ENCODE measurements around the gene TNIP1. TPM values are rescaled to one million over a fixed set of nuclear protein-coding genes. Genes with fewer than 3 reads are reported as not detected.

Gene TNIP1
- total RNA-seq, 2 donors from 2014 or later: 51.3 to 52.2 TPM

DNA sequence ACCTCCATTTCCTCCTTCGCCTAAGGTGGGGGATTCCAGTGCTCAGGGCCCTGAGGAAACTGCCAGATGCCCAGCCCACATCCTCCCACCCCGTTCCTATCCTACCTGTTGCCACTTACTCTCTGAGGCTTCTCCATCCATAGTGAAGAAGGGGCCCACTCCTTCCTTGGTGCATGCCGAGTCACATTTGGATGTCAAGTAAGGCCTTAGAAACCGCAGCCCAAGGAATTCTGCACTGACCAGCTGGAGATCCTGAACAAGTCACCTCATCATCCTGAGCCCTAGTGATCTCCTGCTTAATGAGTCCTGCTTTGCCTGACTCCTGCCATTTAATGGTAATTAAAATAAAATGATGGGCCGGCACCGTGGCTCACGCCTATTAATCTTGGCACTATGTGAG, 6.7 kb upstream of the TNIP1 start:
- H3K4me3 ChIP-seq (ENCODE audit: low read length): no peak overlapping the region
- H3K27me3 ChIP-seq (ENCODE audit: control insufficient read depth, insufficient read depth, low read length, poor library complexity, severe bottlenecking): peaks cover 6% of the 10 kb centered on the region
- no peak overlapping the region for H3K27ac ChIP-seq (ENCODE audit: low read depth, low read length)
- no peak for DNase-seq
- 92 to 95% methylated on average over 4 to 7 of the region's 7 CpGs for WGBS, 2 experiments (ENCODE audit: insufficient coverage in 1 of 2, insufficient read length in 1 of 2)
- no peak overlapping the region for H3K27ac Mint-ChIP-seq
- TF ChIP-seq, protein P1, sequence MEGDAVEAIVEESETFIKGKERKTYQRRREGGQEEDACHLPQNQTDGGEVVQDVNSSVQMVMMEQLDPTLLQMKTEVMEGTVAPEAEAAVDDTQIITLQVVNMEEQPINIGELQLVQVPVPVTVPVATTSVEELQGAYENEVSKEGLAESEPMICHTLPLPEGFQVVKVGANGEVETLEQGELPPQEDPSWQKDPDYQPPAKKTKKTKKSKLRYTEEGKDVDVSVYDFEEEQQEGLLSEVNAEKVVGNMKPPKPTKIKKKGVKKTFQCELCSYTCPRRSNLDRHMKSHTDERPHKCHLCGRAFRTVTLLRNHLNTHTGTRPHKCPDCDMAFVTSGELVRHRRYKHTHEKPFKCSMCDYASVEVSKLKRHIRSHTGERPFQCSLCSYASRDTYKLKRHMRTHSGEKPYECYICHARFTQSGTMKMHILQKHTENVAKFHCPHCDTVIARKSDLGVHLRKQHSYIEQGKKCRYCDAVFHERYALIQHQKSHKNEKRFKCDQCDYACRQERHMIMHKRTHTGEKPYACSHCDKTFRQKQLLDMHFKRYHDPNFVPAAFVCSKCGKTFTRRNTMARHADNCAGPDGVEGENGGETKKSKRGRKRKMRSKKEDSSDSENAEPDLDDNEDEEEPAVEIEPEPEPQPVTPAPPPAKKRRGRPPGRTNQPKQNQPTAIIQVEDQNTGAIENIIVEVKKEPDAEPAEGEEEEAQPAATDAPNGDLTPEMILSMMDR (conservative IDR thresholded peaks at IDR 0.05): no peak
- H3K9ac ChIP-seq (ENCODE audit: extremely low read depth, low read length, poor library complexity, severe bottlenecking): no peak overlapping the region
- H3K9me3 ChIP-seq (ENCODE audit: control insufficient read depth, low read length): no peaks in the 10 kb centered on the region
- H3K4me3 Mint-ChIP-seq: no peak overlapping the region
- no peaks in the 10 kb centered on the region for H3K4me1 Mint-ChIP-seq
- no peaks in the 10 kb centered on the region for H3K9me3 Mint-ChIP-seq
- H3K27me3 Mint-ChIP-seq (ENCODE audit: insufficient read depth): peaks cover 10% of the 10 kb centered on the region
- H3K36me3 Mint-ChIP-seq (ENCODE audit: low read depth): no peaks in the 10 kb centered on the region
- no peaks in the 10 kb centered on the region for H3K36me3 ChIP-seq (ENCODE audit: control insufficient read depth, insufficient read depth, low read length)
- no peaks in the 10 kb centered on the region for H3K4me1 ChIP-seq (ENCODE audit: control insufficient read depth, insufficient read depth, low read length)

DNA sequence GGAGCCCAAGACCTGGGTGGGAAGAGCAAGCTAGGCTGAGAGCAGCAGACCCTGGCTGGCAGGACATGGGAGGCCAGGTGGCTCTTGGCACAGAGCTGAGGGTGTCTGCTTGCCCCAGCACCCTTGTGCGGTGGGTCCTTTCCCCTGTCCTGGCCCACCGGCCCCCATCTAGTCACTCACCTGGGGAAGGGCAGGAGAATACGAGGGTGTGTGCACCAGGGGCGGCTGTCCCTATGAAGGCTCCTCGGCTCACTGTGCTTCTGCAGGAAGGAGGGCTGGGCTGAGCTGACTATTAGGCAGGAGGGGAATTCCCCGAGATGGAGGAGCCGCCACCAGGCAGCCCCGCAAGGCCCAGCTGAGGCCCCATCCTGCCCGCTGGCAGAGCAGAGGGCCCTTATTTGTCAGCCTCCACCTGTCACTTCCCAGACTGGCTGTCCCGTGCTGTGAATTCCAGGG, 6.1 kb upstream of the TNIP1 start:
- H3K9ac ChIP-seq (ENCODE audit: extremely low read depth, low read length, poor library complexity, severe bottlenecking): no peak overlapping the region
- H3K27ac ChIP-seq (ENCODE audit: low read depth, low read length): no peak overlapping the region
- no peaks in the 10 kb centered on the region for H3K36me3 Mint-ChIP-seq (ENCODE audit: low read depth)
- no peak overlapping the region for H3K4me3 ChIP-seq (ENCODE audit: low read length)
- H3K4me1 ChIP-seq (ENCODE audit: control insufficient read depth, insufficient read depth, low read length): peaks cover 1% of the 10 kb centered on the region
- WGBS, 2 experiments (ENCODE audit: insufficient coverage in 1 of 2, insufficient read length in 1 of 2): 92% methylated on average over 10 of the region's 10 CpGs; no CpG with 5 or more reads in 1 of the 2 experiments
- H3K27me3 Mint-ChIP-seq (ENCODE audit: insufficient read depth): peaks cover 10% of the 10 kb centered on the region
- no peak overlapping the region for H3K4me3 Mint-ChIP-seq
- no peaks in the 10 kb centered on the region for H3K9me3 ChIP-seq (ENCODE audit: control insufficient read depth, low read length)
- no peak overlapping the region for H3K27ac Mint-ChIP-seq
- peaks cover 6% of the 10 kb centered on the region for H3K27me3 ChIP-seq (ENCODE audit: control insufficient read depth, insufficient read depth, low read length, poor library complexity, severe bottlenecking)
- no peaks in the 10 kb centered on the region for H3K36me3 ChIP-seq (ENCODE audit: control insufficient read depth, insufficient read depth, low read length)
- peaks cover 5% of the 10 kb centered on the region for H3K4me1 Mint-ChIP-seq
- DNase-seq: no peak
- TF ChIP-seq, protein P1 (conservative IDR thresholded peaks at IDR 0.05): no peak
- no peaks in the 10 kb centered on the region for H3K9me3 Mint-ChIP-seq

DNA sequence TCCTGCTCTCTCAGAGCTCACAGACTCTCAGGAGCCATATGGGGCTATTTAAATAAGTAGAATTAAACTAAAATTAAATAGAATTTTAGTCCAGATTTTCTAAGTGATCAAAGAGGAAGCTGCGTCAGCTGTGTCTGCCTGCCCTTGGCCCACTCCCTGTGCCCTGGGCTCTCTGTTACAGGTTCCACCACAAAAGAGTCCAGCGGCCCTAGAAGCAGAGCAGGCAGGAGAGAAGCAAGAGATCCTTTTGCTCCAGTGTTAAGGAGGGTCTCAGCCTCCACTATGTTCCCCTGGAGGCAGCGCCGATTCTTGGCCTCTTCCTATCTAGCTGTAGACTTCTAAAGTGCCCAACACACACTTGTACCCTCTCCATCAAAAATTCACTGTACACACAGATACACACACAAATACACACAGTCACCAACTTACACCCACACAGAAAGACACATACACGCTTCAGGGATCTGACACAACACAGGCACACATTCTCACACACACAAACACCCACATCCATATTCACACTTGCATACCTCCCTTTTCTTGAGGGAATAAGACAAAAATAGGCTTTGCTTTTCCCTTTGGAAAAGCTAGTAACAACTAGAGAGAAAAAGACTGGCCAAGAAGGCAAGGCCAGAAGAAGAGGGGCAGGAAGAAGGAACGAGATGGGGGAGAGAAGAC, 5.5 kb upstream of the TNIP1 start:
- H3K9me3 ChIP-seq (ENCODE audit: control insufficient read depth, low read length): no peaks in the 10 kb centered on the region
- no peak overlapping the region for H3K9ac ChIP-seq (ENCODE audit: extremely low read depth, low read length, poor library complexity, severe bottlenecking)
- no peak overlapping the region for H3K27ac ChIP-seq (ENCODE audit: low read depth, low read length)
- no peaks in the 10 kb centered on the region for H3K36me3 ChIP-seq (ENCODE audit: control insufficient read depth, insufficient read depth, low read length)
- Mint-ChIP-seq H3K27me3 (ENCODE audit: insufficient read depth) (peaks cover 10% of the 10 kb centered on the region), H3K27ac (no peak overlapping the region), H3K4me1 (peaks cover 6% of the 10 kb centered on the region), H3K36me3 (ENCODE audit: low read depth) (no peaks in the 10 kb centered on the region), H3K4me3 (no peak overlapping the region), H3K9me3 (no peaks in the 10 kb centered on the region)
- no peak for DNase-seq
- TF ChIP-seq, protein P1 (conservative IDR thresholded peaks at IDR 0.05): no peak
- 81 to 82% methylated on average over 3 to 6 of the region's 6 CpGs for WGBS, 2 experiments (ENCODE audit: insufficient coverage in 1 of 2, insufficient read length in 1 of 2)
- peaks cover 4% of the 10 kb centered on the region for H3K4me1 ChIP-seq (ENCODE audit: control insufficient read depth, insufficient read depth, low read length)
- peaks cover 6% of the 10 kb centered on the region for H3K27me3 ChIP-seq (ENCODE audit: control insufficient read depth, insufficient read depth, low read length, poor library complexity, severe bottlenecking)
- no peak overlapping the region for H3K4me3 ChIP-seq (ENCODE audit: low read length)

Measured in endodermal cell (in vitro differentiated cells).